Measurements from ENCODE around the gene STYX.

Gene STYX

DNA sequence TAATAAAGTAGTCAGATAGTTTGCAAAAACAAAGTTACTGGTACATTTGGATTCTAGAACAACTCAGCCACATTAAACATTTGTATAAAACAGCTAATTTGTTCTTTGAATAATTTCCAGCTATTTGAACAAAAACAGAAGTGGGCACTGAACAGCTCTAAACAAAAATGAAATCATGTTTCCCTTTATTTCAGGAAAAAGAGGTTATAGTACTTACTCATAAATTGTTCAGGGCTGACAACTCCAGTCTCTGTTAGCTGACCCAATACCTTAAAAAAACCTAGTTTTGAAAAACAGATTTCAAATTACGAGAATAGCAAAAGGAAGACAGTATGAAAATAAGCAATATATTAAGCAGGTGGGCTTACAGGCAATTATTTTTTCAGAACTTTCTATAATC is 53.2 kb downstream of the STYX start:
- no peak for DNase-seq (ENCODE audit: low read depth in 2 of 2, low spot score in 1 of 2)

DNA sequence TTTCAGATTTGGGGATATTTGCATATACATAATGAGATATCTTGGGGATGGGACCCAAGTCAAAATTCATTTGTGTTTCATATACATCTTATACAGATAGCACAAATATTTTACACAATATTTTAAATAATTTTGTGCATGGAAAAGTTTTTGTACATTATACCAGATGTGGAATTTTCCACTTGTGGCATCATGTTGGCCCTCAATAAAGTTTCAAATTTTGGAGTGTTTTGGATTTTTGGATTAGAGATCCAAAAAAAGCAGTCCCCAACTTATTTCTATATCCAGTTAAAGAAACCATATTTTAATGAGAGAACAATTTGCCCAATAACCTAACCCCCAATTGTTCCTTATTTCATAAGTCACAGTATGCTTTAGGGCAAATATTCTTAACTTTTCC is 56.9 kb downstream of the STYX start:
- DNase-seq (ENCODE audit: low read depth in 2 of 2, low spot score in 1 of 2) = no peak

DNA sequence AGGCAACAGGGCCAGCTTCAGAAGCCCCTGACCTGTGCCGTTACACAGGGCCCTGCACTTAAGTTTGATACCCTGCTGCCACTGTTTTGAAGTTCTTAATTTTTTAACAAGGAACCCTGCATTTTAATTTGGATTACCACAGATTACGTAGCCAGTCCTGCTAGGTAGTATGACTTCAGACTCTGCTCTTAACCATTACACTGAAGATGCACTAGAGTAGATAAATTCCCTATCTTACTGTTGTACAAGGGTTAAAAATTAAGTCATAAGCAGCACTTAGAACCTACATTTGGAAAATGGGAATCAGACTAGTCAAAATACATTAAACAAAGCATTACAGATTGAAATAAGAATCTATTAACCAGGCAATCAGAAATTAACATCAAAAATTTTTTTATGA is 59.2 kb downstream of the STYX start:
- no peak for DNase-seq (ENCODE audit: low read depth in 2 of 2, low spot score in 1 of 2)

DNA sequence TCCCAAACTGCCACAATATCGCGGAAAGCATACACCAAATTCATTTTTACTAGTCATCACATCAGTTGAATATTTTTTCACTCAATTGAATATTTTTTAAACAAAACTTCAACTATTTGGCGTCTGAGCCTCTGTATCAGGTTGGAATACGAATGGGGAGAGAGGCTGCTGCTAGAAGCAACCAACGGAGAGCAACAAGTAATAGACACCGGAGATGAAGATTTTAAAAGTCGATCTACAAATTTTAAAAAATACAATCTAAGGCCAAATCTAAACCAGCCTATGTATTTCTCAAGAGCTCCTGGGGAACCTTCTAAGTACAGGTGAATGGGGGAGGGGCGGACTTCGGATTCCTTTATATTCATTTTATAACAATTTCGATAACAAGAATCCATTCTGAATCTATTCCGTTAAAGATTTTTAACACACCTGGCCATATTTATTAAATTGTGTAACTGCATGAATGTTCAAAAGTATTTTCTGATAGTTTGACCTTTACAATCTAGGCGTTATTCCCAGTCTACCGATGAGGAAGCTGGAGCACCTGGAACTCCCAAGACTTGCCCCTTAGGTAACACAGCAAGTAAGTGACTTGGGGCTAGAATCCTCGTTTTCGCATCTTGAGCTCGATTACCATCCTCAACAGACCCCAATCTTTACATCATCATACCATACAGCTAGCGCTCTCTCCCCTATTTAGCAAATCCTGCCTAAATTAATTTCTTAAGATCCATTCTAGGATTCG is 60.2 kb downstream of the STYX start:
- DNase-seq (ENCODE audit: low read depth in 2 of 2, low spot score in 1 of 2) = no peak

GRCh38 chr14:52790756-52791222 is 60.8 kb downstream of the STYX start:
- no peak for DNase-seq (ENCODE audit: low read depth in 2 of 2, low spot score in 1 of 2)

GRCh38 chr14:52791223-52792096 is 61.5 kb downstream of the STYX start, which contains the start of gene GNPNAT1:
Gene GNPNAT1, minus strand, starts transcription at chr14:52791607. Its CDS starts 6,957 bp downstream, at chr14:52784650.
- peak; percentile 58 to 78 for DNase-seq (ENCODE audit: low read depth in 2 of 2, low spot score in 1 of 2)

DNA sequence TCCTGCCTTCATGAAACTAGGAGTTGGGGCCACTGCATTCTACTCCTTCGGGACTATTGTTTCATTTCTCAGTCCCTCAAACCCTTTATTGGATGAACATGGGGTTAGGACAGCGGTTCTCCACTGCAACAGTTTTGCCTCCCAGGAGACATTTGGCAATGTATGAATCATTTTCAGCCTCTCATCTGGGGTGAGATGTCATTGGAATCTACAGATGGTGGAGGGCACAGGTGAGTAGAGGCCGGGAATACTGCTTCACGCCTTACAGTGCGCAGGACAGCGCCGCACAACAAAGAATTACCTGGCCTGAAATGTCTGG is 62.1 kb downstream of the STYX start:
- no peak for DNase-seq (ENCODE audit: low read depth in 2 of 2, low spot score in 1 of 2)

DNA sequence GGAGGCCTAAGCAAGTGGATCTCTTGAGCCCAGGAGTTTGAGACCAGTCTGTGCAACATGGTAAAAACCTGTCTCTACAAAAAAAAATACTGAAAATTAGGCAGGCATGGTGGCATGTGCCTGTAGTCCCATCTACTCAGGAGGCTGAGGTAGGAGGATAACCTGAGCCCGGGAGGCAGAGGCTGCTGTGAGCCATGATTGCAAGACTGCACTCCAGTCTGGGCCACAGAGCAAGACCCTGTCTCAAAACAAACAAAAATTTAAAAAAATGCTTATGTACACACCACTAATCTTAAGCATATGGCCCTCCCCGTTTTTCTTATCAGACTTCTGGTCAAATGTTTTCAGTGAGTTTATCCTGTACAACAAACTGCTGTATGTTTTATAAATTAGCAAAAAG is 63.1 kb downstream of the STYX start:
- DNase-seq (ENCODE audit: low read depth in 2 of 2, low spot score in 1 of 2) = no peak

DNA sequence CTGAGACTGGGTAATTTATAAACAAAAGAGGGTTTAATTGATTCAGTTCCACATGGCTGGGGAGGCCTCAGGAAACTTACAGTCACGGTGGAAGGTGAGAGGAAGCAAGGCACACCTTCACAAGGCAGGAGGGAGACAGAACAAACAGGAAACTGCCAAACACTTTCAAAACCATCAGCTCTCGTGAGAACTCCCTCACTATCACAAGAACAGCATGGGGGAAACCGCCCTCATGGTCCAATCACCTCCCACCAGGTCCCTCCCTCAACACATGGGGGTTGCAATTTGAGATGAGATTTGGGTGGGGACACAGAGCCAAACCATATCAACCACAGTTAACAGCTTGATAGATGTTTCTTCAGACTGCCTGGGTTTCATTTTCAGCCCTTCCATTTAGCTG is 67.7 kb downstream of the STYX start:
- no peak for DNase-seq (ENCODE audit: low read depth in 2 of 2, low spot score in 1 of 2)

DNA sequence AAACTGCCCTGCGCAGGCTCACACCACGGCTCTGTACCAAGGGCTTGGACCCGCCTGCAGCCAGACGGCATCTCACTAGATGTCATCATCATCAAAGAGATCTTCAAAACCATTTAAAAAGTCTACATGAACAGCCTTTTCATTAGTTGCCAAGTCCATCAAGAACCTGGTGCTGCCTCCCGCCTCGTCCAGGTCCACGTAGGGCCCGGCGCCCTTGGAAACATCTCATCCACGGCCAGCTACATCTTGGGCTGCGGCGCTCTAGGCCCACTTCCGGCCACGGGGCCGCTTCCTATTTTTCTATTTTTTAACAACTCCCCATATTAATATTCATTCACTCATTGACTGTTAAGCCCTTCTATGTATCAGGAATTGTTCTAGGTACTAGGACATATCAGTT is 68.9 kb downstream of the STYX start:
- no peak for DNase-seq (ENCODE audit: low read depth in 2 of 2, low spot score in 1 of 2)

- no peak for DNase-seq (ENCODE audit: low read depth in 2 of 2, low spot score in 1 of 2)
Measured at GRCh38 chr14:52801014-52801712, 71.2 kb downstream of the STYX start.

- no peak for DNase-seq (ENCODE audit: low read depth in 2 of 2, low spot score in 1 of 2)
Measured at GRCh38 chr14:52802597-52802996, 72.6 kb downstream of the STYX start.

DNA sequence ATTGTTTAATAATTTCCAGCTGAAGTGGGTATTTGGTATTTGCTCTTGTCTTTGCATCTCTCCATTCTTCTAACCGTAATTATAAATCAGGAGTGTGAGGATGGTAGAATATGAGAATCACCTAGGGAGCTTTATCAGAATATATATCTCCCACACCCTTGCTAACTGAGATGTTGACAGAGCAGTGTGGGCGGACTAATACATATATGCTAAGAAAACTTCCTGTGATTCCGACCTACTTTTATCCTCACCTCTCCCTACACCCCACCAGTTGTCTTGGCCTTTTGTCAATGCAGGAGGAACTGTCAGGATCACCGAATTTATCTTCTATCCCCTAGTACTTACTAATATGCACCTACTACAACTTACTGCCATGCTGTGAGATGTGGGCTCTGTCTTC is 76.1 kb downstream of the STYX start:
- DNase-seq (ENCODE audit: low read depth in 2 of 2, low spot score in 1 of 2) = no peak

DNA sequence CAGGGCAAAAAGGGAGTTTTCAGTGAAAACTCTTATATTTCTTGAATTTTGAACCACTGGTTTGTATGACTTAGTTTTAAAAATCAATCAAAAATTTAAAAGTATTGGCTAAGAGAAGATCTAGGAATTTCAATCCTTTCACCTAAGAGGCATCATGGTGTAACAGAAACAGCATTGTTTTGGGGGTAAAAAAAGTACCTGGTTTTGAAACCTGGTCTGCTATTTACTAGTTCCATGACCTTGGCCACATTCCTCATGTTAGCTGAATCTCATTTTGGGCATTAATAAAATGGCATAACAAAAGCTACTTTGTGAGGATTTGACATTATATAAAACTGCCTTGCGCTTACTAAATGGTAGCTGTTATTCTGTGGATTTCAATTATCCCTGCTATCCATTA is 78.1 kb downstream of the STYX start:
- no peak for DNase-seq (ENCODE audit: low read depth in 2 of 2, low spot score in 1 of 2)

GRCh38 chr14:52821805-52822250 is 91.9 kb downstream of the STYX start:
- DNase-seq (ENCODE audit: low read depth in 2 of 2, low spot score in 1 of 2) = no peak

DNA sequence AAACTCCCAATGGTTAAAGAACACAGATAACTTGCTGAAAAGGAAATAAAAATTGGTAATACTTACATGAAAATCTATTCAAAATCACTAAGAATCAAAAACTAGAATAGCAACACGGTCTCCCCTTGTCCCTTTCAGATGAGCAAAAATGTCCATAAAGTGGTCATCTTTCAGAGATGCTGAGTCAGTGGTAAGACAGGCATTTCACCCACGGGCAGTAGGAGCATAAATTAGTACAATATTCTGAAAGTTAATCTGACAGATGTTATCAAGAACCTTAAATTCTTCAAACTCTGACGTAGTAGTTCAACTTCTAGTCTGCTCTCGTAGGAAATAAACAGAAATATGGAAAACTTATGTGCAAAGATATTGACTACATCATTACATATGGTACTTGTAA is 94.5 kb downstream of the STYX start:
- DNase-seq (ENCODE audit: low read depth in 2 of 2, low spot score in 1 of 2) = no peak
